Mesothelial cell of epicardium (in vitro differentiated cells): ENCODE measurements around the gene COX5A. TPM values are rescaled to one million over a fixed set of nuclear protein-coding genes. Genes with fewer than 3 reads are reported as not detected.

Experiments used
- DNase-seq, 2 experiments: peaks; one replicate each; pipeline ENCODE4 v3.0.0; 2021; ENCODE audit warnings: low spot score in 2 of 2; ENCODE audit not compliant: unreplicated experiment in 2 of 2
- H3K27ac Mint-ChIP-seq: 2 replicates; pipeline ENCODE4 v1.8.0; 2021; ENCODE audit warnings: mixed read lengths
- H3K27me3 Mint-ChIP-seq: 2 replicates; pipeline ENCODE4 v1.8.0; 2021; ENCODE audit warnings: low read depth, mixed read lengths
- H3K36me3 Mint-ChIP-seq: 2 replicates; pipeline ENCODE4 v1.8.0; 2021; ENCODE audit warnings: mixed read lengths
- H3K4me1 Mint-ChIP-seq: 2 replicates; pipeline ENCODE4 v1.8.0; 2021; ENCODE audit warnings: mixed read lengths
- H3K4me3 Mint-ChIP-seq: 2 replicates; pipeline ENCODE4 v1.8.0; 2021; ENCODE audit warnings: mild to moderate bottlenecking, moderate library complexity, mixed read lengths
- H3K9me3 Mint-ChIP-seq: 2 replicates; pipeline ENCODE4 v1.8.0; 2021; ENCODE audit warnings: mixed read lengths
- CTCF ChIP-seq: fragments of 200-600 bp; sonication (generic); IDR thresholded peaks from one replicate; pipeline ENCODE4 v1.5.0; 2021; ENCODE audit warnings: antibody characterized with exemption; ENCODE audit not compliant: unreplicated experiment
- total RNA-seq: library from RNA; stranded (reverse); gene quantifications from 3 replicates; pipeline ENCODE4 v1.2.1, GENCODE V29; 2021

Gene COX5A
- total RNA-seq, 1 donor from 2014 or later, result 126 TPM

DNA sequence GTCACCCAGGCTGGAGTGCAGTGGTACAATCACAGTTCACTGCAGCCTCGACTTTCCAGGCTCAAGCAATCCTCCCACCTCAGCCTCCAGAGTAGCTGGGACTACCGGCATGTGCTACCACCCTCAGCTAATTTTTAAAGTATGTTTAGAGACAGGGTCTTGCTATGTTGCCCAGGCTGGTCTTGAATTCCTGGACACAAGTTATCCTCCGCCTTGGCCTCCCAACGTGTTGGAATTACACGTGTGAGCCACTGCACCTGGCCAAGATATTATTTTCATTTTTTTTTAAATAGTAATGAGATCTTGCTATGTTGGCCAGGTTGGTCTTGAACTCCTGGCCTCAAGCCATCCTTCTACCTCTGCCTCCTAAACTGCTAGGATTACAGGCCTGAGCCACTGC is 52.4 kb downstream of the COX5A start:
- TF ChIP-seq CTCF, result no peak
- H3K4me3 Mint-ChIP-seq, result no peak overlapping the region
- no peaks in the 10 kb centered on the region for H3K27me3 Mint-ChIP-seq
- peaks cover 12% of the 10 kb centered on the region for H3K4me1 Mint-ChIP-seq
- H3K27ac Mint-ChIP-seq, result no peak overlapping the region
- H3K36me3 Mint-ChIP-seq, result no peaks in the 10 kb centered on the region
- DNase-seq, result no peak
- peaks cover 5% of the 10 kb centered on the region for H3K9me3 Mint-ChIP-seq

- Mint-ChIP-seq H3K9me3 (peaks cover 5% of the 10 kb centered on the region), H3K27ac (no peak overlapping the region), H3K4me3 (no peak overlapping the region), H3K36me3 (no peaks in the 10 kb centered on the region), H3K27me3 (no peaks in the 10 kb centered on the region), H3K4me1 (peaks cover 10% of the 10 kb centered on the region)
- DNase-seq, result no peak
- TF ChIP-seq CTCF, result no peak
Observed at GRCh38 chr15:74884428-74885223, 53.2 kb downstream of the COX5A start.

DNA sequence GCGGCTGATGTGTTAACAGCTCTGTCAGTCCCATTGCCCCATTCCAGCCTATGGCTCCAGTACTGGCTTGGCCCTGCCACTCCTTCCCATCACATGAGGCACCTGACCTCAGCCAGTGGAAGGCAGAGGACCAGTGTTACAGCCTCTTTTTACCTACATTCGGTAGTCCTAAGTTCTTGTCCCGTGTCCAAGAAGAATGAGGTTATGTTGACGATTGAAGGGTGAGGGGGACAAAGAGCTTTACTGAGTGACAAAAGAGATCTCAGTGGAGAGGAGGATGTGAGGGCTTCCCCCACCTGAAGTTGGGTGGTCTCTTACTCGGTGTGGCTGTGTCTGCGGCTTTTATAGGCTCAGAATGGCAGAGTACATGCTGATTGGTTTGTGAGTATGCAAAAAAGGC is 55.3 kb downstream of the COX5A start:
- Mint-ChIP-seq H3K4me1 (no peaks in the 10 kb centered on the region), H3K27ac (no peak overlapping the region), H3K36me3 (no peaks in the 10 kb centered on the region), H3K27me3 (no peaks in the 10 kb centered on the region), H3K9me3 (peaks cover 5% of the 10 kb centered on the region), H3K4me3 (no peak overlapping the region)
- no peak for DNase-seq
- no peak for TF ChIP-seq CTCF

- Mint-ChIP-seq H3K4me1 (peaks cover 2% of the 10 kb centered on the region), H3K27me3 (peaks cover 2% of the 10 kb centered on the region), H3K27ac (no peak overlapping the region), H3K9me3 (peaks cover 9% of the 10 kb centered on the region), H3K36me3 (no peaks in the 10 kb centered on the region), H3K4me3 (no peak overlapping the region)
- TF ChIP-seq CTCF, result no peak
- DNase-seq, result no peak
Observed at GRCh38 chr15:74878273-74878672, 59.6 kb downstream of the COX5A start.

DNA sequence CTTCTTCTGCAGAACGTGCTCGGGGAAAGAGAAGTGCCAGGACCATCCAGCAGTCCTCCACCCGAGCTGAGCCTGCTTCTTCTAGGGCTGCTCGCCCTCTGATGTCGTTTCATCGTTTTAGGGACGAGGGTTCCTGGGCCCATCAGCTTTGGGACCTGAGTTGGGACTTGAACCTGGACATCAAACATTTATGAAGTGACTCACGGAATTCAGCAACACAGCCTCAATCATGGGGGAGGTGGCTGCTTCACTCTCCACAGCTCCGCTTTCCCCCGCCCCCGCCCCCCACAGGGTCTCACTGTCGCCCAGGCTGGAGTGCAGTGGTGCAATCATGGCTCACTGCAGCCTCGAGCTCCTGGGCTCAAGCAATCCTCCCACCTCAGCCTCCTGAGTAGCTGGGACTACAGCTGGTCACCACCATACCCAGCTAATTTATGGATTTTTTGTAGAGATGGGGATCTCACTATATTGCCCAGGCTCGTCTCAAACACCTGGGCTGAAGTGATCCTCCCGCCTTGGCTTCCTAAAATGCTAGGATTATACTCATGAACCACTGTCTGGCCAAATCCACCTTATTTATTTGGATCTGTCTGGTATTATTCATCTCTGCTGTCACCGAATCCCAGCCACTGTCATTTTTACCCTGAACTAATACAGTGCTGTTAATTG is 64.0 kb downstream of the COX5A start:
- Mint-ChIP-seq H3K4me1 (peaks cover 30% of the 10 kb centered on the region), H3K9me3 (peaks cover 4% of the 10 kb centered on the region), H3K27me3 (peaks cover 2% of the 10 kb centered on the region), H3K27ac (peak overlapping the region; percentile 87), H3K4me3 (peak overlapping the region; percentile 88), H3K36me3 (no peaks in the 10 kb centered on the region)
- TF ChIP-seq CTCF, result no peak
- DNase-seq, result no peak
